RWPE1 (cell line): ENCODE data around the gene CAPZA1.

Source experiments
- CTCF ChIA-PET: fragments of 350-600 bp; sonication (Branson Sonifier 250); formaldehyde crosslinking; extraction: SDS; loops from one replicate; lab custom pipeline; 2021; lab: Yijun Ruan, JAX
- POLR2A ChIA-PET: fragments of 400-600 bp; formaldehyde crosslinking; extraction: SDS; loops from one replicate; lab custom pipeline; 2020; ENCODE audit warnings: antibody characterized with exemption; ENCODE audit not compliant: low non-redundant PET; lab: Yijun Ruan, JAX
- DNase-seq: peaks from one replicate; pipeline ENCODE4 v3.0.0; 2012; ENCODE audit warnings: low spot score
- H3K27ac ChIP-seq: fragments of 450-650 bp; 2 replicates; pipeline ENCODE4 v1.5.1; 2017
- TF ChIP-seq, protein P1 (sequence below): fragments of 450-650 bp; conservative IDR thresholded peaks from 2 replicates; pipeline ENCODE4 v1.5.1; 2017; ENCODE audit warnings: low read depth, mild to moderate bottlenecking

Gene CAPZA1

DNA sequence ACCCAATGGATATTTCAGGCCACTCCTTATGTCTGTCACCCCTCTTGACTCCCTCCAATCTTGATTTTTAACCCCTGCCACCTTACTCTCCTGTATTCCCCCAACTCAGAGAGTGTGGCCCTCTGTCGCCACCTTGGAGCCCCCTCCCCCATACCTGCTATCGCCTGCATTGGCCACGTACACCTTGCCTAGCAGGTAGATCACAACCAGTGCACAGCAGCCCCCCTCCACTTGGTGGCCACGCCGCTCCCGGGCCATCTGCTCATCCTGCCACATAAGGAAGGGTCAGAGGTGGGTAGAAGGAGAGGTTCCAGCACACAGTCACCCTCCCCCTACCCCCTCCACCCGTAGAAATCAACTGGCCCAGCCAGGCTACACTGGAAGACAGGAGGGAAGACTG is 92.6 kb downstream of the CAPZA1 start:
- DNase-seq, result no peak
- ChIA-PET CTCF (no interaction called here), POLR2A (no interaction called here)
- TF ChIP-seq, protein P1, sequence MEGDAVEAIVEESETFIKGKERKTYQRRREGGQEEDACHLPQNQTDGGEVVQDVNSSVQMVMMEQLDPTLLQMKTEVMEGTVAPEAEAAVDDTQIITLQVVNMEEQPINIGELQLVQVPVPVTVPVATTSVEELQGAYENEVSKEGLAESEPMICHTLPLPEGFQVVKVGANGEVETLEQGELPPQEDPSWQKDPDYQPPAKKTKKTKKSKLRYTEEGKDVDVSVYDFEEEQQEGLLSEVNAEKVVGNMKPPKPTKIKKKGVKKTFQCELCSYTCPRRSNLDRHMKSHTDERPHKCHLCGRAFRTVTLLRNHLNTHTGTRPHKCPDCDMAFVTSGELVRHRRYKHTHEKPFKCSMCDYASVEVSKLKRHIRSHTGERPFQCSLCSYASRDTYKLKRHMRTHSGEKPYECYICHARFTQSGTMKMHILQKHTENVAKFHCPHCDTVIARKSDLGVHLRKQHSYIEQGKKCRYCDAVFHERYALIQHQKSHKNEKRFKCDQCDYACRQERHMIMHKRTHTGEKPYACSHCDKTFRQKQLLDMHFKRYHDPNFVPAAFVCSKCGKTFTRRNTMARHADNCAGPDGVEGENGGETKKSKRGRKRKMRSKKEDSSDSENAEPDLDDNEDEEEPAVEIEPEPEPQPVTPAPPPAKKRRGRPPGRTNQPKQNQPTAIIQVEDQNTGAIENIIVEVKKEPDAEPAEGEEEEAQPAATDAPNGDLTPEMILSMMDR, result no peak
- H3K27ac ChIP-seq, result no peak overlapping the region

DNA sequence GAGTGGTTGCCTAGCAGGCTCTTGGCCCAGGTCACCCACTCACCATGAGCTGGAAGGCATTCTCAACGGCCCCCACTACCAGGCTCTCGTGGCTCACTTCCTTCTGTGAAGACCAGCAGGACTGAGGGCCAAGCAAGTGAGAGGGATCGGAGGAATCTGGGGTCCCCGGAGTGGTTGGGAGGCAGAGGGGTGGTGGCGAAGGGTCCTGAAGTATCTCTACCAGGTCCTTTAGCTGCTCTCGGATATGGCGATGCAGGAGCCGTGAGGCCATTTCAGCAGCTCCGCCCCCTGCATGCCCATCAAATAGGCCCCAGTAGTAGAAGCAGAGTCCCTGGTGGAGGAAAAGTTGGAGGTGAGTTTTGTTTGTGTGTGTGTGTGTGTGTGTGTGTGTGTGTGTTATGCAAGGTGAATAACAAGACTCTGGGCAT is 93.1 kb downstream of the CAPZA1 start:
- no peak overlapping the region for H3K27ac ChIP-seq
- ChIA-PET CTCF (no interaction called here), POLR2A (no interaction called here)
- DNase-seq, result no peak
- TF ChIP-seq, protein P1, result no peak

DNA sequence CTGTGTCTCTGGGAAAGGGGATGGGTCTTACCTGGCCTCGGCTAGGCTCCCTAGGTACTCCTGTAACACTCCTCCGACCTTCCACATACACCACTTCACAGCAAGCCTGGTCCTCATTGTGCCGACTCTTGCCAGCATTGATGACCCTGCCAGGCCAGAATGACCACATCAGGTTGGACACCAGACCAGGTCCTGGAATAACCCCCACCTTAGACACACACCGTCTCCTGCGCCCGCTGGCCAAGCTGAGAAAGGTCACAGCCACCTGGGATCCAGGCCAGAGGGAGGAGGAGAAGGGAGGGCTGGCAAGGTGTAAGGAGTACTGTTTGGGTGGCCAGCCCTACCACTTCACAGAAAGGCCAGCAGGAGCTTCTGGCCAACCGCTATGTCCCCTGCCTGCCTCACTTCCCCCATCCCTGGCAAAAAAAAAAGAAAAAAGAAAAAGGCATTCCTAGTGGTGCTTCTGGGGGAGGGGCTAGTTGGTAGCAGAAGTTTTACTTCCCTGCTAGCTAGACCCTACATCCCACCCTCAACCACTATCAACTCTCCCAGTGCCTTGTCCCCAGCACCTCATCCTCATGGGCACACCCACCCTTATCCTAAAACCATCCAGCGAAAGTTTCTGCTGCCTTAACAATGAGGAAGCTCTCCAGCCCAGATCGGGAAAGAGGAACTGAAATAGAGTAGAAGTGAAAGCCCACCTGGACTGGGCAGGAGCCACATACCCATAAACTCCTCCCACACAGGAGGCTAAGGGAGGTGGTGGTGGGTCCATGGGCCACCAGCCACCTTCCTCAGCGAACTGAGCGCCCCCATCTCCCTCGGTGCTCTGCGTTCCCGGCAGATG is 94.1 kb downstream of the CAPZA1 start:
- TF ChIP-seq, protein P1, result no peak
- no peak for DNase-seq
- H3K27ac ChIP-seq, result peak overlapping the region; percentile 70
- POLR2A ChIA-PET, result no interaction called here
- CTCF ChIA-PET, result interaction anchor here (10.4 kb wide), 1 partner anchor 90 kb away, joined by 282 read pairs; no protein-coding TSS in a partner anchor

DNA sequence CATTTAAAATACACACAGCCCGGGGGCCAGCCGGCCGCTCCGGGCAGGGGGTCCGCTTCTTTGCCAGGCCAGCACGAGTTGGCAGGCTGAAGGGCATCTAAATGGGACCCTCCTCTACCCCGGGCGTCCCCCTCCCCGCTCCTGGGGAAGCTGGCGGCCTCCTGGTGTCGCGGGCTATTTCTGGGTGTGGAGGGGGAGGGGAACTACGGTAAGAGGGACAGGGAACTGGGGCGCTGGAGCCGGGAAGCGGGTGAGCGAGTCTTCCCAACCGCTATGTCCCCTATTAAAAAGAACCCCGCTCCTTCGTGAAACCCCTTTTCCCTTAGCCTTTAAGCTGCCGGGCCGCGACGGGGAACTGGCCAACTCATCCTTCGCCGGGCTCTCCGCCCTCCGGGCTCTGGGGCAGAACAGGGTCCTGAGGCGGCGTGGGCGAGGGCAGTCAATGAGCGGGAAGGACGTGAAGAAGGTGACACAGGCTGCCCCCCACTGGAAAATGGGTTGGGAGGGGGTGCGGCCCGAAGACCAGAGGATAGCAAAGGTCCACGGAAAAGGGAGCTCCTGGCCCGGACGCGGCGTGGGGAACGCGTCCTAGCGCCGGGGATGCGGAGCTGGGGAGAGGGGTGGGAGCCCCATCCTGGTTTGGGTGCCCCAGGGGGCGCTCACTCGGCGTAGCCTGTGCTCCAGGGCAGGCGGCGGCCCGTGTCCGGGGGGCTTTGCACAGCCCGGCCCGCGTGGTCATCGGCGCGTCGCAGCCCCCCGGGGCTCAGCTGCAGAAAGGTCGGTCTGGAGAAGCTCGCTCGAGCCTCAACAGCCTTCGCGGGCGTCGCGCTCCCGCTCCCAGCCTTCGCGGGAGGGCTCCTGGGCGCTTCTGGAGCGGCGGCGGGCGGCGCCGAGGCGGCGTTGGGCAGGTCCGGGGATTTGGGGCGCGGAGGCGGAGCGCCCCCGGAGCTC is 95.0 kb downstream of the CAPZA1 start:
- DNase-seq, result no peak
- TF ChIP-seq, protein P1, result no peak
- POLR2A ChIA-PET, result no interaction called here
- H3K27ac ChIP-seq, result peak overlapping the region; percentile 70
- CTCF ChIA-PET, result interaction anchor here (0.5 to 10.4 kb wide), 6 partner anchors 8 to 213 kb away, joined by 3 to 282 read pairs (median 3); partner anchors contain the start of gene RHOC

DNA sequence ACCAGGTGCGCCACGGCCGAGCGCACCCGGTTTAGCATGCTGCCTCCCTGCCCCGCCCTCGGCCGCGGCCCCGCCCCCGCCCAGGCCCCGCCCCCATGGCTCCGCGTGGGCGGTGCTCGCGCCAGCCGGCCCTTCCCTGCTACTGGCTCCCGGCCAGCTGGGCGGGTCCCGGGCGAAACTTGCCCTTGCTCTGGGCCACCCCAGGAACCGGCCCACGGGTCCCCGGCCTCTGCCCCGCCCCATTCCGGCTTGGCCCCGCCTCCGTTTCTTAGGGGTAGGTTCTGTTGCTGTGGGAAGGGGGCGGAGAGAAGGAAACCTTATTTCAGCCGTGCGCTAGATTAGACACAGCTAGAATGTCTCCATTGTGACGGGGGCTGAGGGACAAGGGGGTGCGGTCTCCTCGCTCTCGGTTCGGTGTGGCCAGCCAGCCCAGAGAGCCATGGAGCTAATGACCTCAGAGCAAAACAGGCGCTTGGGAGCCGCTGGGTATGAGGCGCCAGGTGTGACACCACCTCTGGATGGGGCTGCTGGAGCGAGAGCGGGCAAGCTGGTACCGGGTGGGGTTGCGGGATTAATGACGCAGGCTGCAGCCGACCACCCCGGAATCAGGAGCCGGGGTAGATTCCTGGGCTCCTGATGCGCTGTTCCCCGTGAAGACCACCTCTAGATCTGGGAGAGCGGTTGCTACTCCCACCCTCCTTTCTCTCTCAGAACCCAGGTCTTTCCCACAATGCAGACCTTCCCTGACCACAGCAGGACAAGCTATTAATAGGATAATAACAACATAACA is 95.8 kb downstream of the CAPZA1 start, which contains the start of gene PPM1J:
Gene PPM1J, minus strand, starts transcription at position 69 of the 790 bp plus-strand sequence. Its CDS starts 31 bp downstream, at position 38.
- ChIA-PET CTCF (interaction anchor here (0.6 to 10.4 kb wide), 13 partner anchors 9 to 358 kb away, joined by 3 to 282 read pairs (median 4); partner anchors contain the start of genes LRIG2 and RHOC), POLR2A (no interaction called here)
- peak within 1 kb of the TSS; percentile 70 for H3K27ac ChIP-seq
- TF ChIP-seq, protein P1, result no peak
- DNase-seq, result peak; percentile 94
